IgD-negative memory B cell (primary cell): Measurements from ENCODE around the gene SEPTIN3. TPM values are rescaled to one million over a fixed set of nuclear protein-coding genes. Genes with fewer than 3 reads are reported as not detected.
"Not testable (repeated sequence)": the region's sequence is repeated elsewhere in the genome, so short reads cannot be mapped to it uniquely, and the experiment has no call there.

Experiments
- H3K27ac Mint-ChIP-seq, 3 donors: one replicate each; pipeline ENCODE4 v1.8.0; 2020 to 2022; ENCODE audit warnings: mild to moderate bottlenecking in 3 of 3, mixed read lengths in 3 of 3, moderate library complexity in 1 of 3
- H3K27me3 Mint-ChIP-seq: one replicate; pipeline ENCODE4 v1.8.0; 2021; ENCODE audit warnings: mixed read lengths
- H3K36me3 Mint-ChIP-seq: one replicate; pipeline ENCODE4 v1.8.0; 2020; ENCODE audit warnings: mild to moderate bottlenecking, mixed read lengths
- H3K4me1 Mint-ChIP-seq, 3 donors: one replicate each; pipeline ENCODE4 v1.8.0; 2020 to 2022; ENCODE audit warnings: mixed read lengths in 3 of 3, mild to moderate bottlenecking in 1 of 3
- H3K4me3 Mint-ChIP-seq, 4 donors: one replicate each; pipeline ENCODE4 v1.8.0; 2020 to 2022; ENCODE audit warnings: mild to moderate bottlenecking in 4 of 4, mixed read lengths in 4 of 4, moderate library complexity in 3 of 4
- H3K9me3 Mint-ChIP-seq, 3 donors: one replicate each; pipeline ENCODE4 v1.8.0; 2020 to 2021; ENCODE audit warnings: mixed read lengths in 3 of 3, mild to moderate bottlenecking in 1 of 3
- polyA plus RNA-seq: library from polyadenylated mRNA; unstranded; fragments of 300-500 nt; fragmentation: Illumina TruSeq; gene quantifications from one replicate; pipeline ENCODE4 v1.2.3, GENCODE V29; 2021

SEPTIN3 gene
- polyA plus RNA-seq, 1 donor from 2014 or later, result 0.05 TPM

DNA sequence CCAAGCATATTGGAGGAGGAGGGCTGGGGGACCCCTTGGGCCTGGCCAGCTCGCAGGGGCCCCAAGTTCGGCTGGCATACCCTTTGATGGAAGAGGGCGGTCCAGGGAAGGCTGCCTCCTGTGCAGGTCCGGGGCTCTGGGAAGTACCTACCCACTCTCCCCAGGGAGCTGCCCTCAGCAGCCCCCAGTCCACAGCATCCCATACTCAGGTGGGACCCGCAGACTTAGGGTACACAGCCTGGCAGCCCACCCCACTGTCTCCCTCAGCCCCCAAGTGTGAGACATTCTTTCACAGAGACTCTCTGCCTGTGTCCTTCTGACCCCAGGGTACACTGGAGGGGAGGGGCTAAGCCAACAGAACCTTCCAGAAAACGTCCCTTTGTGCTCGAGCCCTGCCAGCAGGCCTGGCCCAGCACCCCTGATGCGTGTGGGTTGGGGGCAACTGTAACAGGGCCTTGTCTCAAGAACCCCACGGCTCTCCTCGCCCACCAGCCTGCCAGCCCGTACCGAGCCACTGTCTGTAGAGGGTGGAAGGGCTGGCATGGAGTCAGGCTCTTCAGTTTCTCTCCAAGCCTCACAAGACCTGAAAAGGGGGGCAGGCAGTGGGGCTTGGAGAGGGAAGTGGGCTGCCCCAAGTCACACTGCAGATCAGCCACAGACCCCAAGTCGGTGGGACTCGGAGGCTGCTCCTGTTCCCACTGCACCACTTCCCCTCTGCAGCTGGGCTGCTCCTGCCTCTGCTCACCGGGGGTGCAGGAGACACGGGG, 35.6 kb upstream of the SEPTIN3 start:
- Mint-ChIP-seq H3K4me1 (peaks cover 27 to 56% (median 55%) of the 10 kb centered on the region in 3 donors), H3K9me3 (no peaks in the 10 kb centered on the region), H3K36me3 (no peaks in the 10 kb centered on the region), H3K27me3 (no peaks in the 10 kb centered on the region), H3K4me3 (peak overlapping the region in 3 of 4 donors; percentile 75 to 82 (median 80)), H3K27ac (peak overlapping the region; percentile 92 to 95 (median 95))

DNA sequence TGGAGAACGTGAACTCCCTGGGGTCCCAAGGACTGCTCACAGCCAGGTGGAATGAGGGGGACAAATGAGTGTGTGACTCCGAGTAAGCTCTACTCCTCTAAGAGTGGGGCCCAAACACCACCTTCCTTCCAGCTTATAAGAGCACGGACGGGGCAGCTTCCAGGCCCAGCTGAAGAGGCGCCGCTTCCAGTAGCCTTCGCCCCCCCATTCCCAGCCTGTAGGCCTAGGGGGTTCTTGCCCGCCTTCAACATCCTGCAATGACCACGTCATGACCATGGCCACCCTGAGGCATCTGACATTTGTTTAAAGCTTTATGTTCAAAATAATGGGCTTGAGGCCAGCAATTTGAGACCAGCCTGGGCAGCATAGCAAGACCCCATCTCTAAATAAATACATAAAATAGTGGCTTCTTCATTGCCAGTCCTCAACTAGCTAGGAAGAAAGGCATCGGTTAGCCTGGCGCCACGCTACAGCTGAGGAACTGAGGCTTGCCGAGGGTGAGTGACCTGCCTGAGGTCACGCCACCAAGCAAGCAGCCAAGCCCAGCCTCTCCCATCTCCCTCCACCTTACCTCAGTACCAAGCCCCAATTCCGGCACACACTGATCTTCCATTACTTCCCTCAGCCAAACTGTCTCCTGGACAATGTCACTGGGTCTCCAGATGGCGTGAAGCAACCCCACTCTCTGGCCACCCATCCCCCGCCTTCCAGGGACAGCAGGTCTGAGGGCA, 34.8 kb upstream of the SEPTIN3 start:
- Mint-ChIP-seq H3K27me3 (no peaks in the 10 kb centered on the region), H3K4me1 (peaks cover 22 to 53% (median 52%) of the 10 kb centered on the region in 3 donors), H3K27ac (peak overlapping the region; percentile 95 to 100 (median 95)), H3K4me3 (peak overlapping the region in 3 of 4 donors; percentile 1 to 82 (median 80)), H3K9me3 (no peaks in the 10 kb centered on the region), H3K36me3 (no peaks in the 10 kb centered on the region)

DNA sequence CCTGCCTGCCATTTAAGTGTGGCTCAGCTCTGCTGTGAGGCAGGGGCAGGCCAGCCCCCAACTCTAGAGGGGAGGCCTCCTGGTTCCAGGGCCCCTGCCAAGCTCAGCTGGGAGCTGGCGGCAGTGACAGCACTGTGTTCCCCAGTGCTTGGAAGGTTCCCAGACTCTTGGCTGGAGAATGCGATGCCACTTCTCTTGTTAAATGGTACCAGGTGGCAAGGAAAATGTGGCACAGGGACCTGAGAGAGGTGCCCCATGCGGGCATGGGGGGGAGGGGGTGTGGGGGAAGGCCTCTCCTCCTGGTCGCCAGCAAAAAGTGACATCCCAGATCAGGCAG, 34.3 kb upstream of the SEPTIN3 start:
- Mint-ChIP-seq H3K27me3 (no peaks in the 10 kb centered on the region), H3K27ac (peak overlapping the region; percentile 95 to 100 (median 100)), H3K4me3 (peak overlapping the region in 2 of 4 donors; percentile 12 to 80), H3K4me1 (peaks cover 22 to 56% (median 50%) of the 10 kb centered on the region in 3 donors), H3K36me3 (peaks cover 2% of the 10 kb centered on the region), H3K9me3 (no peaks in the 10 kb centered on the region)

GRCh38 chr22:41935509-41935908, 33.7 kb upstream of the SEPTIN3 start:
- Mint-ChIP-seq H3K9me3 (no peaks in the 10 kb centered on the region), H3K4me3 (peak overlapping the region; percentile 35 to 95 (median 63)), H3K27ac (peak overlapping the region; percentile 95 to 100 (median 100)), H3K4me1 (peaks cover 25 to 59% (median 48%) of the 10 kb centered on the region in 3 donors), H3K27me3 (no peaks in the 10 kb centered on the region), H3K36me3 (peaks cover 2% of the 10 kb centered on the region)

DNA sequence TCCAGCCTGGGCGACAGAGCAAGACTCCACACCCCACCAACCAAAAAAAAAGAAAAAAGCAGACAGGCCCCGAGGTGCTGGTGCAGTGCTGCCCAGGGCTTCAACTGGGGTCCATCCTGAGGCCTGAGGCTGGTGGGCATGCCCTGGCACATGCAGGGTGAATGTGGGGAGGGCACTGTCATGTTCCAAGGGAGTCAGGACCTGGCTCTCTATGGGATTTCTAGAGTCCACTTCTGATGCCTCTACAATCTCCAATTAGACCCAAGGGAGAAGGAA, 32.4 kb upstream of the SEPTIN3 start:
- Mint-ChIP-seq H3K27me3 (no peaks in the 10 kb centered on the region), H3K36me3 (peaks cover 2% of the 10 kb centered on the region), H3K4me1 (peaks cover 31 to 67% (median 55%) of the 10 kb centered on the region in 3 donors), H3K4me3 (peak overlapping the region; percentile 63 to 95 (median 88)), H3K27ac (peak overlapping the region; percentile 95 to 100 (median 100)), H3K9me3 (no peaks in the 10 kb centered on the region)

GRCh38 chr22:41939981-41940831, 29.0 kb upstream of the SEPTIN3 start:
- Mint-ChIP-seq H3K27ac (peak overlapping the region; percentile 95 to 100 (median 100)), H3K27me3 (no peaks in the 10 kb centered on the region), H3K4me1 (peaks cover 23 to 49% (median 46%) of the 10 kb centered on the region in 3 donors), H3K9me3 (no peaks in the 10 kb centered on the region), H3K4me3 (peak overlapping the region; percentile 85 to 96 (median 94)), H3K36me3 (peaks cover 2% of the 10 kb centered on the region)

- H3K4me1 Mint-ChIP-seq, result peaks cover 25 to 45% (median 43%) of the 10 kb centered on the region in 3 donors
- H3K36me3 Mint-ChIP-seq, result peaks cover 2% of the 10 kb centered on the region
- H3K4me3 Mint-ChIP-seq, result peak overlapping the region; percentile 85 to 96 (median 94)
Observed at GRCh38 chr22:41940832-41941765, 28.1 kb upstream of the SEPTIN3 start.

DNA sequence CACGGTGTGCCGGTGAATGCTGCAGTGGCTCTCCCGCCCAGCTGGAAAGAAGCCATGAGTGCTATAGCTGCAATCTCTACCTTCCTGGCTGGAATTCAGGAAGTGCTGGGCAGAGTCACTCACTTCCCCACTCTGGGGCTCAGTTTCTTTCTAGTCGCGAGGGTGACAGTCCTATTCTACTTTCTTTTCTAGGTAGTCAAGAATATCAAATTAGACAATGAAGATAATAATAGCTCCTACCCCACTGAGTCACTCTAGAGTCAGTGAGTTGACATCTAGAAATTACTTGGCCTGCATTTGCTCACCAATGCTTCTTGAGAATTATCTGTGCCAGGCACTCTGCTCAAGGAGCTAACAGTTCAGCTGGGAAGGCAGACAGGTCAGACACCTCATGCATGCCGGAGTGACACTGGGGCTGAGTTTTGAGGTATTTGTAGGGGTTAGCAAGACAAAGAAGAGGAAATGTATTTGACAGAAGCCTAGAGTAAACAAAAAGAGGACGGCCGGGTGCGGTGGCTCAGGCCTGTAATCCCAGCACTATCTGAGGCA, 25.5 kb upstream of the SEPTIN3 start:
- Mint-ChIP-seq H3K4me1 (peaks cover 22 to 36% (median 27%) of the 10 kb centered on the region in 3 donors), H3K4me3 (peak overlapping the region in 1 of 4 donors; percentile 10), H3K27me3 (peaks cover 3% of the 10 kb centered on the region), H3K36me3 (peaks cover 2% of the 10 kb centered on the region), H3K27ac (peak overlapping the region; percentile 40 to 81 (median 67)), H3K9me3 (no peaks in the 10 kb centered on the region)

More at GRCh38 chr22:41940832-41941765, 28.1 kb upstream of the SEPTIN3 start:
- Mint-ChIP-seq H3K9me3 (no peaks in the 10 kb centered on the region), H3K27me3 (peaks cover 3% of the 10 kb centered on the region), H3K27ac (peak overlapping the region; percentile 95 to 100 (median 100))

DNA sequence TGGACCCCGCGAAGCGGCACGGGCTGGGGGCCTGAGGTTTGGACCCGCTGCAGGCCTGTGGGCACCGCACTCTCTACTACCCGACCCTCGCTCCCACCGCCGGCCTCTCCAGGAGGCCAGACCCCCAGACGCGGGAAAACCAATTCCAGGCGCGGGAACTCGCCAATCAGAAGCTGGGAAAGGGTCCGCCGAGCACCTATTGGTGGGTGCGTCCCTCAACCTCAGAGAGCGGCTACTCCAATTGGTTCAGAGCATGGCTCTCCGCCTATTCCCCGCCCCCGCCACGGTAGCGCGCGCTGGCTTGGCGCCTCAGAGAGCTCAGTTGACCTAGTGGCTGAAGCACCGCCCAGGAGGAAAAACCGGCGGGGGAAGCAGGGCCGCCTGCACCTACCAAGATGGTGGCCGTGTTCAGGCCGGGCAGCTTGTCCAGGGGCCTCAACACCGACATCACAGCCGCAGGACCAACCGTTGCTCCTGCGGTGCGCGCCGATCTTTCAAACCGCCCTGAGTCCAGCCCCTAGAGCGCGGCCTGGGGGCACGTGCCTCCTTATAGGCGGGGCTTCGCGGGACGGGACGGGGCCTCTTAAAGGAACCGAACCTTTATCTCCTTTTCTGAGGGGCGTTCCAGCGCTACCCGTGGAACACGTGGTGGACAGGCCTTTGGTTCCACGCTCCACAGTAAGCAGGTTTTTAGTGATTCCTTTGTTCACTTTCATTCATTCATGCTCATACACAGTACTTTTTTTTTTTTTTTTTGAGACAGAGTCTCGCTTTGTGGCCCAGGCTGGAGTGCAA, 22.4 kb upstream of the SEPTIN3 start, which contains the start of gene CENPM:
Gene CENPM, minus strand, starts transcription at position 524 of the 795 bp plus-strand sequence. Its CDS starts 76 bp downstream, at position 448.
- Mint-ChIP-seq H3K36me3 (no peaks in the 10 kb centered on the region), H3K27me3 (peaks cover 3% of the 10 kb centered on the region), H3K9me3 (no peaks in the 10 kb centered on the region), H3K27ac (peak within 1 kb of the TSS; percentile 82 to 85 (median 82)), H3K4me3 (peak within 1 kb of the TSS; percentile 87 to 97 (median 93)), H3K4me1 (peaks cover 22 to 34% (median 32%) of the 10 kb centered on the region in 3 donors)

GRCh38 chr22:41947424-41948080, 21.7 kb upstream of the SEPTIN3 start:
- Mint-ChIP-seq H3K4me1 (peaks cover 27 to 40% (median 37%) of the 10 kb centered on the region in 3 donors), H3K27me3 (peaks cover 3% of the 10 kb centered on the region), H3K4me3 (peak overlapping the region; percentile 87 to 97 (median 93)), H3K27ac (peak overlapping the region; percentile 46 to 82 (median 52)), H3K36me3 (peaks cover 2% of the 10 kb centered on the region), H3K9me3 (no peaks in the 10 kb centered on the region)

DNA sequence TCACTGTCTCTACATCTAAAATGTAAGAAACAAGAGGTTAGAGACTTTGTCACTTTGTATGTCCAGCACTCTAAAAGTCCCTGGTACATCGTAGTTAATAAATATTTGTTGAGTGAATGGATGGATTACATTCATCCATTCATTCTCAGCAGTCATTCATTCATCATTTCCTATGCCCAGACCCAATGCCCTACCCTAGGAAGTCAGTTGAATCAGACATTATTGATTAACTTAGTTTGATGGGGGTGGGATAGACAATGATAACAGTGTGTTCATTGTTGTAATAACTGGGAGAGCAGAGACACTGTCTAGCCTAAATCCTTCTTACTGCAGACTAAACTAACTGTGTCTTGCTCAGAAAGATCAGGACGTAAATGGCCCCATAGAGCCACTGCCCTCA, 21.1 kb upstream of the SEPTIN3 start:
- H3K4me1 Mint-ChIP-seq, result peaks cover 27 to 40% (median 37%) of the 10 kb centered on the region in 3 donors
- H3K27ac Mint-ChIP-seq, result peak overlapping the region in 1 of 3 donors; percentile 63
- peak overlapping the region in 2 of 4 donors; percentile 54 to 57 for H3K4me3 Mint-ChIP-seq
- peaks cover 3% of the 10 kb centered on the region for H3K27me3 Mint-ChIP-seq
- H3K9me3 Mint-ChIP-seq, result no peaks in the 10 kb centered on the region
- H3K36me3 Mint-ChIP-seq, result peaks cover 2% of the 10 kb centered on the region

- not testable (repeated sequence) for H3K27me3 Mint-ChIP-seq, H3K9me3 Mint-ChIP-seq, H3K36me3 Mint-ChIP-seq
- peak overlapping the region in 3 of 4 donors; percentile 55 to 71 (median 64) for H3K4me3 Mint-ChIP-seq
- H3K27ac Mint-ChIP-seq, result peak overlapping the region; percentile 44 to 93 (median 76)
- peaks cover 27 to 39% (median 35%) of the 10 kb centered on the region in 3 donors for H3K4me1 Mint-ChIP-seq
Observed at GRCh38 chr22:41948928-41949296, 20.3 kb upstream of the SEPTIN3 start.
